B cell (primary cell): Measurements from ENCODE around the gene FBXO41.

ENCODE experiments used
- CTCF ChIP-seq: fragments of 200-600 bp; IDR thresholded peaks from one replicate; pipeline ENCODE4 v1.8.0; 2022; ENCODE audit warnings: antibody characterized with exemption, mild to moderate bottlenecking
- EZH2 ChIP-seq: IDR thresholded peaks from 2 replicates; pipeline ENCODE4 v1.6.1; 2012; ENCODE audit warnings: borderline replicate concordance, low read depth, mild to moderate bottlenecking, moderate library complexity, low read length; ENCODE audit not compliant: insufficient read depth, poor library complexity, severe bottlenecking

- no peak for TF ChIP-seq CTCF
- TF ChIP-seq EZH2: no peak
These were observed 67.1 kb downstream of the FBXO41 start for GRCh38 chr2:73217160-73217559.
